HG03460 (cell line): Measurements from ENCODE around the gene LARGE1.

Source experiments
- ATAC-seq: cut with Tn5 transposase; IDR thresholded peaks from one replicate; pipeline ENCODE4 v1.9.1; 2021; ENCODE audit not compliant: unreplicated experiment

The LARGE1 gene

GRCh38 chr22:33329398-33329797, 590.9 kb downstream of the LARGE1 start:
- ATAC-seq, result no peak

- no peak for ATAC-seq
Measured at GRCh38 chr22:33328789-33329296, 591.4 kb downstream of the LARGE1 start.

GRCh38 chr22:33327348-33327860, 592.9 kb downstream of the LARGE1 start:
- no peak for ATAC-seq

- no peak for ATAC-seq
Measured at GRCh38 chr22:33326540-33327295, 593.6 kb downstream of the LARGE1 start.

GRCh38 chr22:33325232-33326004, 594.9 kb downstream of the LARGE1 start:
- peak; percentile 52 for ATAC-seq

GRCh38 chr22:33324228-33324627, 596.0 kb downstream of the LARGE1 start:
- no peak for ATAC-seq

GRCh38 chr22:33321466-33321865, 598.8 kb downstream of the LARGE1 start:
- ATAC-seq, result no peak

GRCh38 chr22:33315954-33316353, 604.3 kb downstream of the LARGE1 start:
- no peak for ATAC-seq

GRCh38 chr22:33315117-33315516, 605.2 kb downstream of the LARGE1 start:
- ATAC-seq, result no peak

- no peak for ATAC-seq
Measured at GRCh38 chr22:33314316-33314715, 606.0 kb downstream of the LARGE1 start.

- ATAC-seq, result no peak
Measured at GRCh38 chr22:33303099-33303498, 617.2 kb downstream of the LARGE1 start.

GRCh38 chr22:33302549-33302948, 617.7 kb downstream of the LARGE1 start:
- ATAC-seq, result no peak

- no peak for ATAC-seq
Measured at GRCh38 chr22:33302049-33302545, 618.2 kb downstream of the LARGE1 start.

GRCh38 chr22:33300165-33300564, 620.1 kb downstream of the LARGE1 start:
- ATAC-seq, result no peak

- ATAC-seq, result peak; percentile 87
Measured at GRCh38 chr22:33299245-33299956, 620.9 kb downstream of the LARGE1 start.

- ATAC-seq, result no peak
Measured at GRCh38 chr22:33296941-33297340, 623.3 kb downstream of the LARGE1 start.

GRCh38 chr22:33288078-33288477, 632.2 kb downstream of the LARGE1 start:
- no peak for ATAC-seq

- ATAC-seq, result no peak
Measured at GRCh38 chr22:33275073-33275443, 645.2 kb downstream of the LARGE1 start.

GRCh38 chr22:33274214-33275072, 645.8 kb downstream of the LARGE1 start:
- ATAC-seq, result no peak

GRCh38 chr22:33272871-33273270, 647.4 kb downstream of the LARGE1 start:
- ATAC-seq, result no peak
